SKM-1 treated with dmso at 0.1 percent for 144 hours (cell line): ENCODE results near the gene AP1S2.
A peak's percentile ranks its signal among the peaks of the same experiment; 100 is the strongest.
"Not testable (repeated sequence)": the region's sequence is repeated elsewhere in the genome, so short reads cannot be mapped to it uniquely, and the experiment has no call there.

Experiments
- DNase-seq: peaks from one replicate; lab custom pipeline; 2025; ENCODE audit not compliant: unreplicated experiment; lab: John Stamatoyannopoulos, UW

Gene AP1S2

GRCh38 chrX:15854712-15855567 is at the start of gene AP1S2:
Gene AP1S2 (minus strand): TSS chrX:15854813. CDS start chrX:15852524, 2,289 bp downstream.
- peak; percentile 78 for DNase-seq

DNA sequence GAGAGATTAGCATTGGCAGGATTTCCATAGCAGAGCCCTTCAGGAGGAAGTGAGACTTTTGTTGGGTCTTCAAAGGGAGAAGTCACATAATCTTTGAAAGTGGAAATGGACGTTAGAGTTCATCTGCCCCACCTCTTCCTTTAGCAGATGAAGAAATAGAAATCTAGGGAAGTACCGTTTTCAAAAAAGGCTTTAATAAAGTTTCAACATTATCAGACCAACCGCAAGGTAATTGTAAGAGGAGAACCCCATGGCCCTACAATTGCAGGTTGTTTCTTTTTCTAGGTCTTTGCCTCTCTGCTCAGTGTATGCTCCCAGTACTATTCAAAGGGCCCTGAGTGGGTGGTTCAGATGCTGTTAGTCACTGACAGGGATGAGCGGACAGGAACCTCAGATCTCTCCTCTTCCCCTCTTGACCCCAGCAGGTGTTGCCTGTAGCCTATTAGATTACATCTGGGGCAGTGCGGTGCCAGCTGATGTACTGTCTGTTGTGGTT is 48.6 kb upstream of the AP1S2 start:
- DNase-seq, result peak; percentile 79

DNA sequence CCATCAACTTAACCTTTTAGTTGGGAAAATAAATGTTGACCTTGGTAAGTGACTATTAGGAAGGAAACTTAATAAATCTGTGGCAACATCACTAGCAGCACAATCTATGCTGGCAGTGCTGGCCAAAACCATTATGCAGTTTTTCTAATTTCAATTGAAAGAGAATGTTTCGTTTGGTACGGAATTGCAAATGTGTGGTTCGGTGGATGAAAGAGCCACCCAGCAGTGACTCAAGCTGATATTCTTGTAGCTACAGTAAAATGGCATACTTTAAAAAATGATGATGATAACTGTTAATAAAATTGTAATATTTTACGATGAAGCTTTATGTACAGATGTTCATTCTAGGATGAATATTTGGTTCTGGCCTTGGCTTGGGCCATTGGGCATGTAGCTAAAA is 40.7 kb upstream of the AP1S2 start:
- no peak for DNase-seq

- DNase-seq, result no peak
Observed at GRCh38 chrX:15894724-15895123, 40.1 kb upstream of the AP1S2 start.

GRCh38 chrX:15890463-15890862 is 35.9 kb upstream of the AP1S2 start:
- DNase-seq, result no peak

DNA sequence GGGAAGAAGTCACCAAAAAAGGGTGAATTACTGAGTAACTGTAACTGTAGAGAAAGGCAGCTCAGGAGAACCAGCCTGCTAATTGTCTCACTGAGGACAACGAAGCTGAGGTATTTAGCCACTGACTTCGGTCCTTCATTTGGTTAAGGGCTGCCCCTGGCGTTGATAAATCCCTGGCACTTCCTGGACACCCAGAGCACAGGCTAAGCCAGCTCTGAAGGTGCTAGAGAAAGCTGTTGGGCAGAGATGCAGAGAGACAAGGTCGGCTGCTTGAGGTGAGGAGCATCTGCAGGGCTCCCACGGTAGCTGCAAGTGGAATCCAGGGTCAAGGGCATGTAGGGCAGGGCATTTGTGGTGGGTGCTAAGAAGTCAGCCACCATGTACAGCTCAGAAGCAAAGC is 33.4 kb upstream of the AP1S2 start:
- no peak for DNase-seq

- DNase-seq, result no peak
Observed at GRCh38 chrX:15883540-15883863, 28.9 kb upstream of the AP1S2 start.

- DNase-seq, result peak; percentile 61
Observed at GRCh38 chrX:15882704-15883539, 28.3 kb upstream of the AP1S2 start.

DNA sequence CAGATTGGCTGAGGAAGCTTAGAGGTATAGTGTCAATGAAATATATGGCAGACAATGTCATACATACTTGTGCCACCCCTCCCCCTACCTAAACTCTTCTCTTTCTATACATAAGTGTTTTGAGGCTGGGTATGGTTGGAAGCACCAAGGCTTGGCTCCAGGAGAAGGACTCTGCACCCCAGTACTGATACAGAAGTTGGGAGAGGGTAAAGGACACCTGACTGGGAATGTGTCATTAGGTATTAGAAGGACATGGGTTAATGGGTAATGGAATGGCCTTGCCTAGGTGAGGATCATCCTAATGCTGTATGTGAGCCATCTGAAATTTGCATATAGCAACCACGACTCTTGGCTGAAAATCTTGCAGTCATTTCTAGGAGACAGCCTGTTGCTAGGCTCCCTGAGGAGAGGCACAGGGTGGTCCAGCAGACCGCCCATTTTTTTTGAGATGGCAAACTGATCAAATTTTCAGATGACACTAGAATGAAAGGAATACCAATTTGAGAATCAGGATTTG is 26.8 kb upstream of the AP1S2 start:
- DNase-seq, result no peak

- not testable (repeated sequence) for DNase-seq
Observed at GRCh38 chrX:15877914-15878313, 23.3 kb upstream of the AP1S2 start.

DNA sequence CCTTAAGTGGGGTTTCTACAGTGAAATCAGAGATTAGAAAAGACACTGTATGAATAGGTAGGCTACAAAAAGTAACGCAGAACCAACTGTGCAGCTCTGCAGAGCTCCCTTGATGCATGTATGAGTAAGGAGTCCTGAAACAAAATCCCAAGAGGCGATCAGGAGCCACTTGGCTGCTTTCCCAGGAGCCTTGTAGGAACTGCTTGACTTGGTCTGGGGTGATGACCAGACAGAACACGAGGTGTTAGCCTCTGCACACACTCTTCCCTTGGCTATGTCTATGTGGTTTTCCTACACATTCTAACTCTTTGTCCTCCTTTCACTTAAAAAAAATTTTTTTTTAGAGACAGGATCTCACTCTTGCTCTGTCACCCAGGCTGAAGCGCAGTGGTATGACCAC is 22.8 kb upstream of the AP1S2 start:
- DNase-seq, result no peak

- DNase-seq, result no peak
Observed at GRCh38 chrX:15874672-15875071, 20.1 kb upstream of the AP1S2 start.

GRCh38 chrX:15873566-15873965 is 19.0 kb upstream of the AP1S2 start:
- no peak for DNase-seq

GRCh38 chrX:15870310-15870709 is 15.7 kb upstream of the AP1S2 start:
- no peak for DNase-seq

DNA sequence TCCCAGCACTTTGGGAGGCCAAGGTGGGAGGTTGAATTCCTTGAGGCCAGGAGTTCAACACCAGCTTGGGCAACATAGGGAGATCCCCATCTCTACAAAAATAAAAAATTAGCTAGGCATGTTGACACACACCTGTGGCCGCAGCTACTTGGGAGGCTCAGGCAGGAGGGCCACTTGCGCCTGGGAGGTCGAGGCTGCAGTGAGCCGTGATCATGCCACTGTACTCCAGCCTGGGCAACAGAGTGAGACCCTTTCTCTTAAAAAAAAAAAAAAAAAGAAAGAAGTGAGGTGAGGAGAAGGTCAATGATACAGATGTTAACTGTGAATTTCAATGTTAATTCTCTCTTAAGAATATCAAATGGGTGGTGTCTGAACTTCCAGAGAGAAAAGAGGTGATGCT is 15.1 kb upstream of the AP1S2 start:
- DNase-seq, result no peak

DNA sequence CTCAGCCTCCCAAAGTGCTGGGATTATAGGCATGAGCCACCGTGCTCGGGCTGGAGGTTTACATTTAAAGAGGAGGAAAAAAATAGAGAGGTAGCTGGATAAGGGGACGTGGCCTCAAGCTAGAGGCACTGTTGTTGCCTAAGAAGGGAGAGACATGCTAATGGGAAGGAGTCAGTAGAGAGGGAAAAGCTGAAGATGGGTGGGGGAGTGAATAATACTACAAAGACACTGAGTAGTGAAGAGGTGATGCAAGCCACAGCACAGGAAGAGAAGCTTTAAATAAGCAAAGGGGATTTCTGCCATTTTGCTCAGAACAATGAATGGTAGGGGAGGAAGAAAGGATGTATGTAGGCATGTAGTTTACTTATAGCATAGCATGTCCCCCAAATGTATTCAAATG is 11.5 kb upstream of the AP1S2 start:
- DNase-seq, result no peak

DNA sequence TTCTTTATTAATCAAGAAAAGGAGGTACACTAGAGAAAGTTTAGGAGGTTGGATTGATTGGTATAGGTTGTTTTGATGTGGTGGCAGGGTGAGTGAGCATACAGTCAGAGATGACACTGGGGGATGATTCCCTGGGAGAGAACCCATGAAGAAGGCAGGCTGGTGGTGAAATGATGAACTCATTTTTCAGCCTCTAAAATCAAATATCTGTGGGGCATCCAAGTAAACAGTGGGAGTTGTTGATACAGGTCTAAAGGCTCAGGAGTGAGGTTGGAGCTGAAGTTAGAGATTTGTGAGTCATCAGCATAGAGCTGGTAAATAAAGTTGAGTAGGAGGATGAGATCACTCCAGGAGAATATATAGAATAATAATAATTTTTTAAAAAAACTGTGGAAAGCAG is 10.0 kb upstream of the AP1S2 start:
- no peak for DNase-seq

GRCh38 chrX:15864023-15864422 is 9.4 kb upstream of the AP1S2 start:
- no peak for DNase-seq

GRCh38 chrX:15860921-15861320 is 6.3 kb upstream of the AP1S2 start:
- no peak for DNase-seq

- no peak for DNase-seq
Observed at GRCh38 chrX:15858051-15858450, 3.4 kb upstream of the AP1S2 start.

DNA sequence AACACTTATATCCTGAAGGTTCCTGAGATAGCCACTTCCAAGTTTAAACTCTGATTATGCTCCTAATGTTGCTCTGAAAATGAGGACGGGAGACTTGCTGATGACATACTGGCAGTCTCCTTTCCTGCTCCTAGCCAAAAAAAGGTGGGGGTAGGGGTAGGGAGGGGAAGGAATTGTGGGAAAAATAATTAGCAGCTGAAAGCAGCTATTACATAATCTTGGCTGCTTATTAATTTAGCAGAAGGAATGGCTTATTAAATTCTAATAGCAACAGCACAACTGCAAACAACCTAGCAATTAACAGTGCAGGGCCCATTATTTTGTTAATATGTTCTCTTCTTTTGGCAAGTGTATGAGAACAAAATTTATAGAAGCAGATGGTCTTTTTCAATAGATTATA is 2.0 kb upstream of the AP1S2 start:
- no peak for DNase-seq

DNA sequence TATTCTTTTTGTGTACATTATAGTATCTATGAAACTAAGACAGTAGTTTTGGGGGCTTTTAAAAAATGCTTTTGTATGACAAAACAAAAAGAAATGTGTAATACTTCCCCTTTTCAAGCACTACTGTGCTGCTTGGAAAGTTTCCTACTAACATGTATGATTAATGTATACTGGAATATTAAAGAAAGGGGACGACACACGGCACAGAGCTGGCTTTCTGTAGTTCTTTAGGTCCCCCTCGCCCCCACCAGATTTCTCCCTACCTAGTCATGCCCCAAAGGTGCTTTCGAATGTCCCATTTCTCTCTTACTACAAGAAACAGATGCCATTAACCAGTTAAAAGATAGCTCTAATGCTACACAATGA is 1.6 kb upstream of the AP1S2 start:
- no peak for DNase-seq
